Daoy (cell line): ENCODE results near the gene RPS8. TPM values are rescaled to one million over a fixed set of nuclear protein-coding genes. Genes with fewer than 3 reads are reported as not detected.
"Not testable (repeated sequence)": the region's sequence is repeated elsewhere in the genome, so short reads cannot be mapped to it uniquely, and the experiment has no call there.

Source experiments
- DNase-seq: peaks from one replicate; pipeline ENCODE4 v3.0.0-alpha.2; 2015; ENCODE audit warnings: low read depth
- total RNA-seq: library from RNA; depleted of rRNA; stranded (reverse); fragments of >200 nt; shearing (Covaris generic); gene quantifications from 2 replicates; pipeline ENCODE4 v1.2.3, GENCODE V29; 2014; rRNA removed

Gene RPS8
- 2,762 and 2,795 TPM in 2 replicates for total RNA-seq

- peak; percentile 96 for DNase-seq
These were observed at the start of gene RPS8 for GRCh38 chr1:44775078-44775929. Gene RPS8, plus strand, starts transcription at chr1:44775540. Its CDS starts 57 bp downstream, at chr1:44775597.

- DNase-seq = peak; percentile 95
These were observed 44.4 kb upstream of the RPS8 start, which contains the start of gene RNU5D-1 for GRCh38 chr1:44730741-44731512. Gene RNU5D-1, minus strand, starts transcription at chr1:44731170.

GRCh38 chr1:44733365-44733764 is 42.0 kb upstream of the RPS8 start:
- DNase-seq = peak; percentile 56

GRCh38 chr1:44733784-44734183 is 41.6 kb upstream of the RPS8 start:
- DNase-seq = no peak

- DNase-seq = no peak
These were observed 39.3 kb upstream of the RPS8 start for GRCh38 chr1:44735992-44736391.

GRCh38 chr1:44738953-44739306 is 36.4 kb upstream of the RPS8 start:
- DNase-seq = not testable (repeated sequence)

- DNase-seq = peak; percentile 100
These were observed 35.8 kb upstream of the RPS8 start, which contains the start of gene KIF2C for GRCh38 chr1:44739307-44740178. Gene KIF2C, plus strand, starts transcription at chr1:44739837. Its CDS starts 96 bp downstream, at chr1:44739933.

- DNase-seq = no peak
These were observed 35.1 kb upstream of the RPS8 start for GRCh38 chr1:44740179-44740617.

- DNase-seq = no peak
These were observed 32.1 kb upstream of the RPS8 start for GRCh38 chr1:44743211-44743610.

GRCh38 chr1:44747878-44748277 is 27.5 kb upstream of the RPS8 start:
- DNase-seq = no peak

- no peak for DNase-seq
These were observed 17.9 kb upstream of the RPS8 start for GRCh38 chr1:44757420-44757819.

GRCh38 chr1:44759077-44759476 is 16.3 kb upstream of the RPS8 start:
- DNase-seq = no peak

GRCh38 chr1:44760876-44761275 is 14.5 kb upstream of the RPS8 start:
- no peak for DNase-seq

GRCh38 chr1:44766421-44766820 is 8.9 kb upstream of the RPS8 start:
- not testable (repeated sequence) for DNase-seq

GRCh38 chr1:44775930-44776729 is 790 bp downstream of the RPS8 start:
- peak; percentile 29 for DNase-seq

- no peak for DNase-seq
These were observed 1.4 kb downstream of the RPS8 start for GRCh38 chr1:44776730-44777068.

GRCh38 chr1:44777547-44777946 is 2.2 kb downstream of the RPS8 start:
- no peak for DNase-seq

- DNase-seq = no peak
These were observed 2.8 kb downstream of the RPS8 start for GRCh38 chr1:44777969-44778635.

GRCh38 chr1:44778705-44779576 is 3.6 kb downstream of the RPS8 start:
- DNase-seq = no peak
